Effector memory CD4-positive, alpha-beta T cell (primary cell): Measurements from ENCODE around the gene ZBTB25.

Experiments
- DNase-seq, 3 donors: peaks; one replicate each; pipeline ENCODE4 v3.0.0-alpha.2; 2020
- H3K27ac ChIP-seq: 2 replicates; pipeline ENCODE4 v1.7.0; 2013; ENCODE audit warnings: mild to moderate bottlenecking, low read length, moderate library complexity; ENCODE audit not compliant: insufficient read depth, poor library complexity, severe bottlenecking
- H3K27me3 ChIP-seq: replicated peaks from 2 replicates; pipeline ENCODE4 v1.7.0; 2013; ENCODE audit warnings: mild to moderate bottlenecking, low read length; ENCODE audit not compliant: insufficient read depth, control insufficient read depth, poor library complexity, severe bottlenecking
- H3K36me3 ChIP-seq: 2 replicates; pipeline ENCODE4 v1.7.0; 2013; ENCODE audit warnings: mild to moderate bottlenecking, low read length, moderate library complexity; ENCODE audit not compliant: control insufficient read depth, insufficient read depth
- H3K4me1 ChIP-seq: 2 replicates; pipeline ENCODE4 v1.7.0; 2013; ENCODE audit warnings: low read length, mild to moderate bottlenecking; ENCODE audit not compliant: control insufficient read depth, insufficient read depth, poor library complexity, severe bottlenecking
- H3K4me3 ChIP-seq: 2 replicates; pipeline ENCODE4 v1.7.0; 2013; ENCODE audit warnings: low read length, low read depth, mild to moderate bottlenecking; ENCODE audit not compliant: insufficient read depth, poor library complexity, severe bottlenecking
- H3K9me3 ChIP-seq: 2 replicates; pipeline ENCODE4 v1.7.0; 2013; ENCODE audit warnings: mild to moderate bottlenecking, low read length, moderate library complexity; ENCODE audit not compliant: control insufficient read depth
- total RNA-seq, 3 donors: gene quantifications; one replicate each; lab custom pipeline; 2026; lab: John Stamatoyannopoulos, UW

Gene ZBTB25
- total RNA-seq, result 110 to 131 (median 122) reads per million in 3 donors

GRCh38 chr14:64503434-64504309 is at the start of gene ZBTB25:
Gene ZBTB25, minus strand, starts transcription at chr14:64503838. Its CDS starts 13,305 bp downstream, at chr14:64490533.
- Histone ChIP-seq H3K4me3 (peak within 1 kb of the TSS; percentile 79), H3K27ac (peak within 1 kb of the TSS; percentile 100), H3K9me3 (no peaks in the 10 kb centered on the region), H3K36me3 (no peaks in the 10 kb centered on the region), H3K27me3 (no peaks in the 10 kb centered on the region), H3K4me1 (peaks cover 47% of the 10 kb centered on the region)
- peak; percentile 99 for DNase-seq

- Histone ChIP-seq H3K27ac (no peak overlapping the region), H3K4me1 (peaks cover 14% of the 10 kb centered on the region), H3K27me3 (no peaks in the 10 kb centered on the region), H3K4me3 (no peak overlapping the region), H3K9me3 (no peaks in the 10 kb centered on the region), H3K36me3 (no peaks in the 10 kb centered on the region)
- DNase-seq, result no peak
Measured at GRCh38 chr14:64550621-64551333, 47.1 kb upstream of the ZBTB25 start.

- peak in 2 of 3 donors; percentile 9 to 13 for DNase-seq
- Histone ChIP-seq H3K4me3 (peak within 1 kb of the TSS; percentile 39), H3K4me1 (peaks cover 14% of the 10 kb centered on the region), H3K27me3 (no peaks in the 10 kb centered on the region), H3K9me3 (no peaks in the 10 kb centered on the region), H3K27ac (no peak within 1 kb of the TSS), H3K36me3 (no peaks in the 10 kb centered on the region)
Measured at GRCh38 chr14:64549791-64550620, 46.4 kb upstream of the ZBTB25 start, which contains the start of gene PPP1R36. Gene PPP1R36, plus strand, starts transcription at chr14:64549961. Its CDS starts 37 bp downstream, at chr14:64549998.

- Histone ChIP-seq H3K36me3 (no peaks in the 10 kb centered on the region), H3K9me3 (no peaks in the 10 kb centered on the region), H3K27ac (no peak overlapping the region), H3K4me3 (no peak overlapping the region), H3K4me1 (peaks cover 14% of the 10 kb centered on the region), H3K27me3 (no peaks in the 10 kb centered on the region)
- DNase-seq, result no peak
Measured at GRCh38 chr14:64549016-64549415, 45.4 kb upstream of the ZBTB25 start.

GRCh38 chr14:64544607-64545312 is 41.1 kb upstream of the ZBTB25 start:
- no peak overlapping the region for H3K4me3 ChIP-seq
- no peaks in the 10 kb centered on the region for H3K27me3 ChIP-seq
- H3K36me3 ChIP-seq, result no peaks in the 10 kb centered on the region
- DNase-seq, result no peak
- H3K9me3 ChIP-seq, result no peaks in the 10 kb centered on the region
- no peak overlapping the region for H3K27ac ChIP-seq
- peaks cover 14% of the 10 kb centered on the region for H3K4me1 ChIP-seq

GRCh38 chr14:64542836-64543201 is 39.2 kb upstream of the ZBTB25 start:
- H3K36me3 ChIP-seq, result no peaks in the 10 kb centered on the region
- H3K27ac ChIP-seq, result no peak overlapping the region
- H3K4me1 ChIP-seq, result peaks cover 14% of the 10 kb centered on the region
- H3K4me3 ChIP-seq, result no peak overlapping the region
- no peaks in the 10 kb centered on the region for H3K9me3 ChIP-seq
- DNase-seq, result no peak
- H3K27me3 ChIP-seq, result no peaks in the 10 kb centered on the region

GRCh38 chr14:64541972-64542835 is 38.6 kb upstream of the ZBTB25 start:
- H3K4me1 ChIP-seq, result peaks cover 14% of the 10 kb centered on the region
- peak overlapping the region; percentile 44 for H3K4me3 ChIP-seq
- no peaks in the 10 kb centered on the region for H3K36me3 ChIP-seq
- H3K27ac ChIP-seq, result no peak overlapping the region
- no peaks in the 10 kb centered on the region for H3K9me3 ChIP-seq
- no peaks in the 10 kb centered on the region for H3K27me3 ChIP-seq
- no peak for DNase-seq

GRCh38 chr14:64541261-64541971 is 37.8 kb upstream of the ZBTB25 start:
- DNase-seq, result peak in 1 of 3 donors; percentile 18
- Histone ChIP-seq H3K27ac (no peak overlapping the region), H3K27me3 (no peaks in the 10 kb centered on the region), H3K36me3 (no peaks in the 10 kb centered on the region), H3K4me3 (peak overlapping the region; percentile 85), H3K9me3 (no peaks in the 10 kb centered on the region), H3K4me1 (peaks cover 14% of the 10 kb centered on the region)
